ENCODE results near the gene FAM131A.

The FAM131A gene

GRCh38 chr3:184337399-184337714 lies at the start of gene FAM131A:
Gene FAM131A (plus strand): TSS chr3:184337600. CDS start chr3:184337631, 31 bp downstream.
- no peak for TF ChIP-seq CTCF (IDR thresholded peaks at IDR 0.05; ENCODE audit: control extremely low read depth, extremely low read depth, low read depth, missing control alignments)
- POLR2A ChIA-PET: interaction anchor here (1.4 kb wide), 2 partner anchors 10 to 12 kb away, joined by 3 to 5 read pairs; no protein-coding TSS in a partner anchor
- no peak for DNase-seq (ENCODE audit: extremely low spot score)
- CTCF ChIA-PET: interaction anchor here (1.0 to 3.2 kb wide), 5 partner anchors 8 to 176 kb away, joined by 3 to 15 read pairs (median 4); partner anchors contain the start of genes CLCN2 and POLR2H

- peak; percentile 75 for DNase-seq (ENCODE audit: extremely low spot score)
- POLR2A ChIA-PET: no interaction called here
- CTCF ChIA-PET: interaction anchor here (0.7 to 2.0 kb wide), 14 partner anchors 9 to 393 kb away, joined by 3 to 16 read pairs (median 4); no protein-coding TSS in a partner anchor
- TF ChIP-seq CTCF (IDR thresholded peaks at IDR 0.05; ENCODE audit: control extremely low read depth, extremely low read depth, low read depth, missing control alignments): peak; percentile 27
Observed at GRCh38 chr3:184289426-184289938, 47.9 kb upstream of the FAM131A start.

- ChIA-PET POLR2A (no interaction called here), CTCF (interaction anchor here (1.0 to 2.0 kb wide), 5 partner anchors 41 to 393 kb away, joined by 3 to 10 read pairs (median 4); no protein-coding TSS in a partner anchor)
- TF ChIP-seq CTCF (IDR thresholded peaks at IDR 0.05; ENCODE audit: control extremely low read depth, extremely low read depth, low read depth, missing control alignments): no peak
- DNase-seq (ENCODE audit: extremely low spot score): no peak
Observed at GRCh38 chr3:184290331-184290730, 47.1 kb upstream of the FAM131A start.

- no peak for TF ChIP-seq CTCF (IDR thresholded peaks at IDR 0.05; ENCODE audit: control extremely low read depth, extremely low read depth, low read depth, missing control alignments)
- DNase-seq (ENCODE audit: extremely low spot score): no peak
- CTCF ChIA-PET: interaction anchor here (1.0 to 1.6 kb wide), 3 partner anchors 41 to 394 kb away, joined by 3 to 4 read pairs (median 3); no protein-coding TSS in a partner anchor
- POLR2A ChIA-PET: no interaction called here
Observed at GRCh38 chr3:184291044-184291737, 46.2 kb upstream of the FAM131A start.

DNA sequence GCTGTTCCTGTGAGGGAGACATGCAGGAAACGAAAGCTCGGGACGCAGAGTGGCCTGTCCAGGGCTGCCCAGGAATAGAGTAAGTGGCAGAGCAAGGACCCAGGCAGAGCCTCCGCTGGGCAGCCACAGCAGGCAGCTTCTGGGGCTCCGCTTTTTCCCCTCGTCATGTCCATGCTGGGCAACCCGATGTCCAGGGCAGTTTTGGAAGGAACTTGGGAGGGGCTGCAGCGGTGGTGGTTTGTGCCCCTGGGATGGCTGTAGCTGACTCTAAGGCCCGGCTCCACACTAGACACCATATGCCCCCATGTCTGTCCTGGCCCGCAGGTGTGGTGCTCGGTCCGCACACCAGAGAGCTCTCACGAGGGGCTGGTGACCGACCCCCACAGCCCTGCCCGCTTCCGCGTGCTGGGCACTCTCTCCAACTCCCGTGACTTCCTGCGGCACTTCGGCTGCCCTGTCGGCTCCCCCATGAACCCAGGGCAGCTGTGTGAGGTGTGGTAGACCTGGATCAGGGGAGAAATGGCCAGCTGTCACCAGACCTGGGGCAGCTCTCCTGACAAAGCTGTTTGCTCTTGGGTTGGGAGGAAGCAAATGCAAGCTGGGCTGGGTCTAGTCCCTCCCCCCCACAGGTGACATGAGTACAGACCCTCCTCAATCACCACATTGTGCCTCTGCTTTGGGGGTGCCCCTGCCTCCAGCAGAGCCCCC lies 45.5 kb upstream of the FAM131A start:
- ChIA-PET POLR2A (no interaction called here), CTCF (interaction anchor here (1.2 to 1.8 kb wide), 4 partner anchors 42 to 396 kb away, joined by 3 to 4 read pairs (median 3); no protein-coding TSS in a partner anchor)
- TF ChIP-seq CTCF (IDR thresholded peaks at IDR 0.05; ENCODE audit: control extremely low read depth, extremely low read depth, low read depth, missing control alignments): no peak
- no peak for DNase-seq (ENCODE audit: extremely low spot score)

DNA sequence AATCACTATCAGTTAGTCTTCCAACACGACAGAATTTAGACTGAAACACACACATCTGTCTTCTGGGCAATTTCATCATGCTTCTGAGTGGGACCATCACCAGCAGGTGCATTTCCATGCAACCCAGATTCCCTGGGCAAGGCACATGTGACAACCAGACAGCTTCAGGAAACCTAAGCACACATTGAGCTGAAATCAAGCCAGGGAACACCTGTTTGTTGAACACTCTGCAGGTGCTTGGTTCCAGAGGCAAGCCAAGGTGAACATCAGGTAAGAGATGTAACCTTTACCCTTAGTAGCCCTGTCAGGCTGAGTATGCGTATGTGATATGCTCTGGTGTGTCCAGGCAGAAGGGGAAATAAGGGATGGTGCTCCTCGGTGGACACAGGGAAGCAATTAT lies 41.6 kb upstream of the FAM131A start:
- ChIA-PET CTCF (interaction anchor here (1.0 to 3.3 kb wide), 4 partner anchors 9 to 400 kb away, joined by 3 to 11 read pairs (median 4); no protein-coding TSS in a partner anchor), POLR2A (no interaction called here)
- no peak for DNase-seq (ENCODE audit: extremely low spot score)
- TF ChIP-seq CTCF (IDR thresholded peaks at IDR 0.05; ENCODE audit: control extremely low read depth, extremely low read depth, low read depth, missing control alignments): no peak

All from GM10248 (cell line).